Liver (tissue), 9 donors: ENCODE results near the gene INPP5E. TPM values are rescaled to one million over a fixed set of nuclear protein-coding genes. Genes with fewer than 3 reads are reported as not detected.

ENCODE experiments used
- DNase-seq: peaks from one replicate; pipeline ENCODE4 v3.0.0-alpha.2; 2017; ENCODE audit warnings: low spot score
- H3K27ac ChIP-seq, 2 donors: one replicate each; pipeline ENCODE4 v1.7.0; 2013; ENCODE audit warnings: inconsistent platforms in 2 of 2, low read length in 2 of 2, control low read depth in 1 of 2, low read depth in 1 of 2, mild to moderate bottlenecking in 1 of 2
- H3K27me3 ChIP-seq, 4 donors: one replicate each; pipeline versions ENCODE4 v1.6.1 to v1.7.0; 2013; ENCODE audit warnings: low read length in 3 of 4, inconsistent platforms in 1 of 4, mild to moderate bottlenecking in 1 of 4, moderate library complexity in 1 of 4; ENCODE audit not compliant: control insufficient read depth in 4 of 4, insufficient read depth in 4 of 4
- H3K36me3 ChIP-seq, 4 donors: one replicate each; pipeline versions ENCODE4 v1.6.1 to v1.7.0; 2013; ENCODE audit warnings: low read length in 3 of 4, mild to moderate bottlenecking in 3 of 4, low read depth in 1 of 4, moderate library complexity in 1 of 4; ENCODE audit not compliant: control insufficient read depth in 4 of 4, insufficient read depth in 3 of 4
- H3K4me1 ChIP-seq, 4 donors: one replicate each; pipeline versions ENCODE4 v1.6.1 to v1.7.0; 2013; ENCODE audit warnings: low read length in 3 of 4, mild to moderate bottlenecking in 3 of 4, moderate library complexity in 1 of 4; ENCODE audit not compliant: control insufficient read depth in 4 of 4, insufficient read depth in 4 of 4
- H3K4me3 ChIP-seq, 3 donors: one replicate each; pipeline versions ENCODE4 v1.6.1 to v1.7.0; 2013; ENCODE audit warnings: low read length in 3 of 3, control low read depth in 1 of 3, low read depth in 1 of 3, mild to moderate bottlenecking in 1 of 3
- H3K9ac ChIP-seq, 2 donors: one replicate each; pipeline ENCODE4 v1.7.0; 2013; ENCODE audit warnings: low read length in 2 of 2, mild to moderate bottlenecking in 2 of 2, moderate library complexity in 2 of 2, control low read depth in 1 of 2, low read depth in 1 of 2
- H3K9me3 ChIP-seq, 4 donors: one replicate each; pipeline versions ENCODE4 v1.6.1 to v1.7.0; 2013; ENCODE audit warnings: low read length in 3 of 4; ENCODE audit not compliant: control insufficient read depth in 4 of 4
- ATF3 ChIP-seq: IDR thresholded peaks from 2 replicates; pipeline ENCODE4 v1.6.1; 2016; ENCODE audit warnings: antibody characterized with exemption
- CTCF ChIP-seq: fragments of 150-350 bp; IDR thresholded peaks from 2 replicates; pipeline ENCODE4 v1.5.1; 2017; ENCODE audit warnings: improper control_type of control experiment, low read depth, low read length; ENCODE audit not compliant: missing input control
- EGR1 ChIP-seq, 2 donors: IDR thresholded peaks; 2 replicates each; pipeline ENCODE4 v1.6.1; 2016 to 2018; ENCODE audit warnings: antibody characterized with exemption in 2 of 2, low read depth in 2 of 2
- FOXA1 ChIP-seq: IDR thresholded peaks from 2 replicates; pipeline ENCODE4 v1.6.1; 2016; ENCODE audit warnings: antibody characterized with exemption
- FOXA2 ChIP-seq: IDR thresholded peaks from 2 replicates; pipeline ENCODE4 v1.6.1; 2016; ENCODE audit warnings: antibody characterized with exemption
- GABPA ChIP-seq, 2 donors: IDR thresholded peaks in 1 of 2; conservative IDR thresholded peaks in 1 of 2; 2 replicates each; pipeline ENCODE4 v1.6.1; 2016; ENCODE audit warnings: antibody characterized with exemption in 2 of 2, mild to moderate bottlenecking in 1 of 2, moderate library complexity in 1 of 2
- HNF4A ChIP-seq, 2 donors: conservative IDR thresholded peaks; 2 replicates each; pipeline ENCODE4 v1.6.1; 2016; ENCODE audit warnings: antibody characterized with exemption in 2 of 2, mild to moderate bottlenecking in 2 of 2
- JUND ChIP-seq, 2 donors: IDR thresholded peaks; 2 replicates each; pipeline ENCODE4 v1.6.1; 2016; ENCODE audit warnings: antibody characterized with exemption in 2 of 2
- MAX ChIP-seq: IDR thresholded peaks from 2 replicates; pipeline ENCODE4 v1.6.1; 2016; ENCODE audit warnings: antibody characterized with exemption
- NR2F2 ChIP-seq: IDR thresholded peaks from 2 replicates; pipeline ENCODE4 v1.6.1; 2016; ENCODE audit warnings: antibody characterized with exemption
- RAD21 ChIP-seq, 2 donors: IDR thresholded peaks; 2 replicates each; pipeline ENCODE4 v1.6.1; 2016; ENCODE audit warnings: antibody characterized with exemption in 2 of 2, mild to moderate bottlenecking in 2 of 2
- REST ChIP-seq: IDR thresholded peaks from 2 replicates; pipeline ENCODE4 v1.6.1; 2016; ENCODE audit warnings: antibody characterized with exemption, mild to moderate bottlenecking
- RXRA ChIP-seq, 2 donors: IDR thresholded peaks; 2 replicates each; pipeline ENCODE4 v1.6.1; 2017 to 2018; ENCODE audit warnings: antibody characterized with exemption in 2 of 2, mild to moderate bottlenecking in 1 of 2
- SP1 ChIP-seq: IDR thresholded peaks from 2 replicates; pipeline ENCODE4 v1.6.1; 2018; ENCODE audit warnings: antibody characterized with exemption, mild to moderate bottlenecking
- TAF1 ChIP-seq: conservative IDR thresholded peaks from 2 replicates; pipeline ENCODE4 v1.6.1; 2016; ENCODE audit warnings: antibody characterized with exemption, mild to moderate bottlenecking
- YY1 ChIP-seq: IDR thresholded peaks from 2 replicates; pipeline ENCODE4 v1.6.1; 2016; ENCODE audit warnings: antibody characterized with exemption, mild to moderate bottlenecking
- ZBTB33 ChIP-seq: IDR thresholded peaks from 2 replicates; pipeline ENCODE4 v1.6.1; 2016; ENCODE audit warnings: antibody characterized with exemption
- WGBS: extraction: QIAGEN DNeasy Blood & Tissue Kit; methylation state at CpG from one replicate; pipeline ENCODE4 v1.1.7; 2013; 5-methylcytosine and 5-hydroxymethylcytosine counted together
- polyA plus RNA-seq, 2 donors: library from polyadenylated mRNA; stranded (reverse) in 1 of 2; unstranded in 1 of 2; fragments of 200-250 nt in 1 of 2; fragments of >200 nt in 1 of 2; fragmentation: Nextera tagmentation in 1 of 2; extraction: Ambion mirVana in 1 of 2; gene quantifications; one replicate each; pipeline versions ENCODE4 v1.2.1 to v1.2.3, GENCODE V29; 2013 to 2015
- total RNA-seq, 2 donors: library from RNA; depleted of rRNA; stranded (reverse); fragments of >200 nt; gene quantifications; one replicate each; pipeline ENCODE4 v1.2.3, GENCODE V29; 2014
- donor health status: healthy.
- donor health status: healthy.
- donor health status: healthy.
- donor health status: healthy.
- donor health status: healthy.

Gene INPP5E
- total and polyA plus RNA-seq, 4 donors, result 1.0 to 3.3 (median 2.9) TPM

DNA sequence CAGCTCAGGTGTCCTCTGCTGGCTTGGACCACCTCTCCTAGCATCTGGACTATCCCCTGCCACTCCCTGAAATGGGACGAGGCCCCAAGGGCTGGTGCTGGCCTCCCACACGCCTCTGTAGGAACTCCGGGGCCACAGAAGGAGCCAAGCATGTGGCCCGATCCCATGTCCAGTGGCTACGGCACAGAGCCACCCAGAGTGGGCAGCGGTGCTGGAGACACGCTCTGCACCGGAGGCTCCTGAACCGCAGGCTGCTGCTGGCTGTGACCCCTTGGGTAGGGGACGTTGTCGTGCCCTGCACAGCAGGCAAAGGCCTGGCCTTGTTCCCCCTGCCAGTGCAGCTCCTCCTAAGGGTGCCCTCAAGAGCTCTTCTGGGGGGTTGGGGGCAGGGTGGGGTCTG is 59.8 kb downstream of the INPP5E start:
- TF ChIP-seq NR2F2 (no peak), ATF3 (no peak), FOXA2 (no peak), SP1 (no peak), REST (no peak), HNF4A (conservative IDR thresholded peaks at IDR 0.05) (no peak), RXRA (IDR thresholded peaks at IDR 0.05) (no peak), JUND (IDR thresholded peaks at IDR 0.05) (no peak), ZBTB33 (no peak), CTCF (no peak), TAF1 (no peak), GABPA (IDR thresholded peaks at IDR 0.05 in 1 of 2, conservative IDR thresholded peaks at IDR 0.05 in 1 of 2) (no peak)
- WGBS, result 95% methylated on average over 11 of the region's 11 CpGs
- H3K4me1 ChIP-seq, result peaks cover 0 to 15% (median 4%) of the 10 kb centered on the region in 4 donors
- DNase-seq, result no peak
- H3K4me3 ChIP-seq, result no peak overlapping the region
- H3K27ac ChIP-seq, result no peak overlapping the region
- no peaks in the 10 kb centered on the region for H3K27me3 ChIP-seq
- no peaks in the 10 kb centered on the region for H3K9me3 ChIP-seq
- no peak overlapping the region for H3K9ac ChIP-seq
- H3K36me3 ChIP-seq, result peaks cover 6 to 54% (median 17%) of the 10 kb centered on the region in 4 donors

- peaks cover 6 to 51% (median 17%) of the 10 kb centered on the region in 4 donors for H3K36me3 ChIP-seq
- DNase-seq, result no peak
- no peaks in the 10 kb centered on the region for H3K9me3 ChIP-seq
- H3K27ac ChIP-seq, result no peak overlapping the region
- no peak overlapping the region for H3K9ac ChIP-seq
- peaks cover 0 to 15% (median 4%) of the 10 kb centered on the region in 4 donors for H3K4me1 ChIP-seq
- H3K27me3 ChIP-seq, result no peaks in the 10 kb centered on the region
- no peak overlapping the region for H3K4me3 ChIP-seq
- 97% methylated on average over 11 of the region's 11 CpGs for WGBS
- TF ChIP-seq HNF4A (conservative IDR thresholded peaks at IDR 0.05), result no peak
- TF ChIP-seq SP1, result no peak
- TF ChIP-seq FOXA1, result no peak
- no peak for TF ChIP-seq RAD21 (IDR thresholded peaks at IDR 0.05)
- TF ChIP-seq GABPA (IDR thresholded peaks at IDR 0.05 in 1 of 2, conservative IDR thresholded peaks at IDR 0.05 in 1 of 2), result no peak
- no peak for TF ChIP-seq JUND (IDR thresholded peaks at IDR 0.05)
- TF ChIP-seq MAX, result no peak
- no peak for TF ChIP-seq RXRA (IDR thresholded peaks at IDR 0.05)
- no peak for TF ChIP-seq YY1
- no peak for TF ChIP-seq TAF1
- TF ChIP-seq NR2F2, result no peak
- TF ChIP-seq ATF3, result no peak
- no peak for TF ChIP-seq FOXA2
- no peak for TF ChIP-seq REST
- no peak for TF ChIP-seq ZBTB33
- TF ChIP-seq EGR1 (IDR thresholded peaks at IDR 0.05; ENCODE audit: low read depth in 2 of 2), result no peak
Measured at GRCh38 chr9:136379401-136379800, 60.2 kb downstream of the INPP5E start.
